HCT116 (cell line): ENCODE measurements around the gene ADRA1B. TPM values are rescaled to one million over a fixed set of nuclear protein-coding genes. Genes with fewer than 3 reads are reported as not detected.

Experiments
- ATAC-seq: fragments of 200-7000 bp; cut with Tn5 transposase; 2 replicates; pipeline ENCODE4 v1.9.1; 2020; ENCODE audit warnings: mild to moderate bottlenecking, moderate library complexity
- BruUV-seq: library from RNA; stranded (reverse); fragments of 400-500 nt; replicated peaks from 2 replicates; lab custom pipeline; 2021; lab: Mats Ljungman, UMichigan
- CTCF ChIA-PET: fragments of 300-600 bp; sonication (Branson Sonifier 250); formaldehyde crosslinking; loops from one replicate; lab custom pipeline; 2021; ENCODE audit warnings: antibody characterized with exemption; lab: Charles Lee
- POLR2A ChIA-PET: fragments of 300-600, 350-600 bp; sonication (Branson Sonifier 250); formaldehyde crosslinking; loops from one replicate; lab custom pipeline; 2021; ENCODE audit warnings: antibody characterized with exemption; lab: Charles Lee
- RAD21 ChIA-PET, 2 experiments: fragments of 300-600 bp; sonication (Branson Sonifier 250); formaldehyde crosslinking; loops; one replicate each; lab custom pipeline; 2023; ENCODE audit warnings: low total read pairs in 2 of 2; ENCODE audit not compliant: uncharacterized antibody in 2 of 2, unreplicated experiment in 2 of 2, low non-redundant PET in 1 of 2; lab: Charles Lee
- DNase-seq: peaks from one replicate; pipeline ENCODE4 v3.0.0-alpha.2; 2010; ENCODE audit warnings: low read depth, low spot score
- H2AFZ ChIP-seq: fragments of 200-600 bp; shearing (Covaris generic), sonication (generic); 2 replicates; pipeline ENCODE4 v1.6.1; 2017; ENCODE audit warnings: low read depth, mixed run types, mixed read lengths, antibody characterized with exemption, low read length; ENCODE audit not compliant: poor library complexity, severe bottlenecking
- H3K27ac ChIP-seq: 2 replicates; pipeline ENCODE4 v1.5.1; 2012; ENCODE audit warnings: low read depth, low read length
- H3K27me3 ChIP-seq: fragments of 200-600 bp; sonication (generic); 2 replicates; pipeline ENCODE4 v1.6.1; 2016; ENCODE audit warnings: mixed run types, low read length, mixed read lengths; ENCODE audit not compliant: insufficient read depth
- H3K36me3 ChIP-seq, 2 experiments: fragments of 200-500 bp in 1 of 2; fragments of 200-600 bp in 1 of 2; sonication (Bioruptor generic) in 1 of 2; sonication (generic) in 1 of 2; 2 replicates each; pipeline versions ENCODE4 v1.5.1 to v1.6.1; 2014 to 2016; ENCODE audit warnings: low read length in 2 of 2, inconsistent platforms in 1 of 2, mixed read lengths in 1 of 2, mixed run types in 1 of 2; ENCODE audit not compliant: insufficient read depth in 2 of 2, control insufficient read depth in 1 of 2
- H3K4me1 ChIP-seq, 2 experiments: fragments of 200-600 bp in 1 of 2; sonication (generic) in 1 of 2; 2 replicates each; pipeline versions ENCODE4 v1.5.1 to v1.6.1; 2012 to 2017; ENCODE audit warnings: low read length in 2 of 2, inconsistent platforms in 1 of 2, mild to moderate bottlenecking in 1 of 2, mixed read lengths in 1 of 2, mixed run types in 1 of 2, moderate library complexity in 1 of 2; ENCODE audit not compliant: insufficient read depth in 2 of 2, control insufficient read depth in 1 of 2
- H3K4me2 ChIP-seq: fragments of 200-600 bp; sonication (generic); 2 replicates; pipeline ENCODE4 v1.6.1; 2017; ENCODE audit warnings: mixed run types, low read length, mixed read lengths
- H3K4me3 ChIP-seq, 2 experiments: fragments of 200-600 bp in 1 of 2; sonication (generic) in 1 of 2; replicated peaks in 1 of 2; 2 replicates each; pipeline ENCODE4 v1.5.1; 2011 to 2016; ENCODE audit warnings: low read length in 2 of 2, control low read depth in 1 of 2, low read depth in 1 of 2, mild to moderate bottlenecking in 1 of 2, mixed read lengths in 1 of 2, mixed run types in 1 of 2
- H3K79me2 ChIP-seq: fragments of 200-600 bp; sonication (generic); 2 replicates; pipeline ENCODE4 v1.6.1; 2017; ENCODE audit warnings: mild to moderate bottlenecking, mixed run types, low read length, moderate library complexity, mixed read lengths; ENCODE audit not compliant: insufficient read depth
- H3K9ac ChIP-seq: fragments of 200-600 bp; sonication (generic); 2 replicates; pipeline ENCODE4 v1.6.1; 2016; ENCODE audit warnings: low read length, mixed read lengths
- H3K9me2 ChIP-seq: fragments of 200-600 bp; sonication (generic), shearing (Covaris generic); 2 replicates; pipeline ENCODE4 v1.6.1; 2017; ENCODE audit warnings: mixed run types, mild to moderate bottlenecking, moderate library complexity; ENCODE audit not compliant: insufficient read depth
- H3K9me3 ChIP-seq, 2 experiments: fragments of 200-500 bp in 1 of 2; fragments of 200-600 bp in 1 of 2; sonication (Bioruptor generic) in 1 of 2; sonication (generic) in 1 of 2; 2 replicates each; pipeline ENCODE4 v1.6.1; 2014 to 2017; ENCODE audit warnings: low read length in 2 of 2, mixed read lengths in 2 of 2, inconsistent platforms in 1 of 2, low read depth in 1 of 2, mild to moderate bottlenecking in 1 of 2, mixed run types in 1 of 2, moderate library complexity in 1 of 2; ENCODE audit not compliant: control insufficient read depth in 1 of 2, insufficient read depth in 1 of 2
- H4K20me1 ChIP-seq: fragments of 200-600 bp; sonication (generic), shearing (Covaris generic); 2 replicates; pipeline ENCODE4 v1.6.1; 2017; ENCODE audit warnings: mixed run types, mild to moderate bottlenecking, moderate library complexity; ENCODE audit not compliant: insufficient read depth
- EGR1 ChIP-seq: IDR thresholded peaks from 2 replicates; pipeline ENCODE4 v1.6.1; 2012; ENCODE audit warnings: low read depth
- EZH2 ChIP-seq: fragments of 200-600 bp; sonication (generic); IDR thresholded peaks from 2 replicates; pipeline ENCODE4 v1.6.1; 2017; ENCODE audit warnings: antibody characterized with exemption, mixed run types
- SP1 ChIP-seq: IDR thresholded peaks from 2 replicates; pipeline ENCODE4 v1.6.1; 2012; ENCODE audit warnings: low read depth
- intact Hi-C: fragments of 100-400 bp; cut with micrococcal nuclease; formaldehyde crosslinking; loops from 2 replicates; pipeline ENCODE4 v1.10.0; 2022
- total RNA-seq: library from RNA; stranded (reverse); gene quantifications from one replicate; pipeline ENCODE4 v1.2.1, GENCODE V29; 2021; ENCODE audit not compliant: unreplicated experiment
- TF ChIP-seq, protein P1 (sequence below), 3 experiments: fragments of 200-600 bp in 1 of 3; sonication (generic) in 1 of 3; IDR thresholded peaks in 2 of 3; conservative IDR thresholded peaks in 1 of 3; 2 replicates each; pipeline ENCODE4 v1.5.1; 2012 to 2017; ENCODE audit warnings: low read depth in 2 of 3, low read length in 2 of 3, antibody characterized with exemption in 1 of 3, borderline replicate concordance in 1 of 3, control low read depth in 1 of 3, mild to moderate bottlenecking in 1 of 3, mixed read lengths in 1 of 3, mixed run types in 1 of 3, moderate library complexity in 1 of 3; ENCODE audit not compliant: insufficient read depth in 1 of 3

Gene ADRA1B
- total RNA-seq, 1 experiment from 2014 or later = not detected

DNA sequence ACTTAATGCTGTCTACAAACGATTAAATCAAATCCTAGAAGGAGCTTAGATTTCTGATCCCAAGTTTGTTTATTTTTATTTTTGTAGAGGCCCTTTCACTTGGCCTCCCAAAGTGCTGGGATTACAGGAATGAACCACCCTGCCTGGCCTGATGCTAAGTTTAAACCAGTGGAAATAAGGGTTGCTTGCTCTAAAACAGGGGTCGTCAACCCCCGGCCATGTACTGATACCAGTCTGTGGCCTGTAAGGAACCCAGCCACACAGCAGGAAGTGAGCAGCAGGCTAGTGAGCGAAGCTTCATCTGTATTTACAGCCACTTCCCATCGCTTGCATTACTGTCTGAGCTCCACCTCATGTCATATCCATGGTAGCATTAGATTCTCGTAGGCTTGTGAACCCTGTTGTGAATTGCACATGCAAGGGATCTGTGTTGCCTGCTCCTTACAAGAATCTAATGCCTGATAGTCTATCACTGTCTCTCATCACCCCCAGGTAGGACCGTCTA is 104.0 kb downstream of the ADRA1B start:
- H3K79me2 ChIP-seq = peaks cover 46% of the 10 kb centered on the region
- no TSS peak for BruUV-seq
- H3K27me3 ChIP-seq = no peaks in the 10 kb centered on the region
- no peak overlapping the region for H3K27ac ChIP-seq
- intact Hi-C loops = loop anchor here (2.0 to 5.0 kb wide), 3 partner anchors 137 to 370 kb away; no protein-coding TSS in a partner anchor
- DNase-seq (no peak), ATAC-seq (no peak)
- no peak overlapping the region for H3K4me3 ChIP-seq
- RAD21 ChIA-PET = no interaction called here
- H3K4me1 ChIP-seq = no peaks in the 10 kb centered on the region
- H4K20me1 ChIP-seq = no peaks in the 10 kb centered on the region
- no peak overlapping the region for H3K9ac ChIP-seq
- no peak overlapping the region for H3K4me2 ChIP-seq
- POLR2A ChIA-PET = no interaction called here
- no peaks in the 10 kb centered on the region for H3K9me3 ChIP-seq
- peaks cover 0 to 8% of the 10 kb centered on the region in 2 experiments; a peak in 3 of 4 replicates for H3K36me3 ChIP-seq
- H2AFZ ChIP-seq = no peak overlapping the region
- TF ChIP-seq EGR1 (no peak), SP1 (no peak), EZH2 (no peak)
- TF ChIP-seq, all 23 proteins: peak for 0
- CTCF ChIA-PET = interaction anchor here (0.6 to 2.2 kb wide), 3 partner anchors 33 to 371 kb away, joined by 3 to 32 read pairs (median 3); no protein-coding TSS in a partner anchor
- no peaks in the 10 kb centered on the region for H3K9me2 ChIP-seq

GRCh38 chr5:160020964-160021363 is 104.7 kb downstream of the ADRA1B start:
- intact Hi-C loops = loop anchor here (2.0 to 5.0 kb wide), 3 partner anchors 136 to 370 kb away; no protein-coding TSS in a partner anchor
- Histone ChIP-seq H4K20me1 (no peaks in the 10 kb centered on the region), H3K27ac (no peak overlapping the region), H3K4me2 (no peak overlapping the region), H3K9me3 (no peaks in the 10 kb centered on the region), H3K9ac (no peak overlapping the region), H3K4me1 (no peaks in the 10 kb centered on the region), H3K79me2 (peaks cover 46% of the 10 kb centered on the region), H3K4me3 (no peak overlapping the region), H3K27me3 (no peaks in the 10 kb centered on the region), H3K9me2 (no peaks in the 10 kb centered on the region), H2AFZ (no peak overlapping the region), H3K36me3 (peaks cover 0 to 8% of the 10 kb centered on the region in 2 experiments; a peak in 3 of 4 replicates)
- TF ChIP-seq, protein P1, sequence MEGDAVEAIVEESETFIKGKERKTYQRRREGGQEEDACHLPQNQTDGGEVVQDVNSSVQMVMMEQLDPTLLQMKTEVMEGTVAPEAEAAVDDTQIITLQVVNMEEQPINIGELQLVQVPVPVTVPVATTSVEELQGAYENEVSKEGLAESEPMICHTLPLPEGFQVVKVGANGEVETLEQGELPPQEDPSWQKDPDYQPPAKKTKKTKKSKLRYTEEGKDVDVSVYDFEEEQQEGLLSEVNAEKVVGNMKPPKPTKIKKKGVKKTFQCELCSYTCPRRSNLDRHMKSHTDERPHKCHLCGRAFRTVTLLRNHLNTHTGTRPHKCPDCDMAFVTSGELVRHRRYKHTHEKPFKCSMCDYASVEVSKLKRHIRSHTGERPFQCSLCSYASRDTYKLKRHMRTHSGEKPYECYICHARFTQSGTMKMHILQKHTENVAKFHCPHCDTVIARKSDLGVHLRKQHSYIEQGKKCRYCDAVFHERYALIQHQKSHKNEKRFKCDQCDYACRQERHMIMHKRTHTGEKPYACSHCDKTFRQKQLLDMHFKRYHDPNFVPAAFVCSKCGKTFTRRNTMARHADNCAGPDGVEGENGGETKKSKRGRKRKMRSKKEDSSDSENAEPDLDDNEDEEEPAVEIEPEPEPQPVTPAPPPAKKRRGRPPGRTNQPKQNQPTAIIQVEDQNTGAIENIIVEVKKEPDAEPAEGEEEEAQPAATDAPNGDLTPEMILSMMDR (IDR thresholded peaks at IDR 0.05 in 2 of 3, conservative IDR thresholded peaks at IDR 0.05 in 1 of 3; ENCODE audit: borderline replicate concordance in 1 of 3, insufficient read depth in 1 of 3, low read depth in 2 of 3, low read length in 2 of 3) = no peak
- no TSS peak for BruUV-seq
- DNase-seq = no peak
- POLR2A ChIA-PET = no interaction called here
- RAD21 ChIA-PET = no interaction called here
- CTCF ChIA-PET = interaction anchor here (0.7 to 2.2 kb wide), 13 partner anchors 11 to 700 kb away, joined by 3 to 45 read pairs (median 6); partner anchors contain the start of gene TTC1
- ATAC-seq = no peak
